ENCODE data around the gene PLEK2.

The PLEK2 gene

DNA sequence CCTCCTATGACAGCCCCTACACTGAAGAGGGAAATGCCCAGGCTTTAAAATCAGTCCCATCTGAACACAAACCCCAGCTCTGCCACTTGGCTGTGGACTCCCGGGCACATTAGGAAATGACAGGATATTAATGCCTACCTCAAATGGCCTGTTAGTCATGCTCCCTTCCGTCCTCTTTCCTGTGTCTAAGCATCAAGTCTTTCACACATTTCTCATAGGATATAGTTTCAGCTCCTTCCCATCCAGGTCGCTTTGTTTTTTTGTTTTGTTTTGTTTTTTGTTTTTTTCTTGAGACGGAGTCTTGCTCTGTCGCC is 16.1 kb downstream of the PLEK2 start:
- DNase-seq = no peak

DNA sequence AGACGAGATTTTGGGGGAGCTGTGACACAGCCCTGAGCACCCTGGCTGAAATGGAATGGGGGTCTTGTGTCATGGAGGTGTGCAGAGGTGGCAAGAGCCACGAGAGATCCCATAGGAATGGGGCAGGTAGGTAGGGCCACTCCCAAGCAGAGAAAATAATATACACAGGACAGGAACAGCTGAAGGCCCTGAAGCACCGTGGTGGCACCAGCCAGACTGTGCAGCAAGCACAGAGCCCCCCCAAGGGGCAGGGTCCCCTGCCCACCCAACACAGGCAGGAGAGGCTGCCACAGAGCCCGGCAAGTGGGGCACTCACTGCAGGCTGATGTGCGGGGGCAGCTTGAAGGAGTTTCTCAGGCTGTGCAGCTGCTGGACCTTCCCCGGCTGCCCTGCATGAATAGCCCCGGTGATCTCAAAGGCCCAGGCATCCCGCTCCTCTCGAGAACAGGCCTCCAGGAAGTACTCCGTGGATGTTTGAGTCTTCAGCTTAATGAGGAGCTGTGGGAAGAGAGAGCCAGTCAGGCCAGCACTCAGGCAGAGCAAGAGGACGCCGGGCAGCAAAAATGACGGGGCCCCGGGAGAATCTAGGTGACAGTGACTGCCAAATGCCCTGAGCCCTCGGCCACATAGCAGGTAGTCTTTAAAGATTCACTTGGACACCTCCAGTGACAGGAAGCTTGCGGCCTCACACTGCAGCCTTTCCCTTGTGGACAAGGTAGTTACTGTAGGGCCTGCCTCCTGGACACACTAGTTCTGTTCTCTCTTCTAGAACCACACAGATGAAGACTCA is 16.7 kb downstream of the PLEK2 start:
- no peak for DNase-seq

DNA sequence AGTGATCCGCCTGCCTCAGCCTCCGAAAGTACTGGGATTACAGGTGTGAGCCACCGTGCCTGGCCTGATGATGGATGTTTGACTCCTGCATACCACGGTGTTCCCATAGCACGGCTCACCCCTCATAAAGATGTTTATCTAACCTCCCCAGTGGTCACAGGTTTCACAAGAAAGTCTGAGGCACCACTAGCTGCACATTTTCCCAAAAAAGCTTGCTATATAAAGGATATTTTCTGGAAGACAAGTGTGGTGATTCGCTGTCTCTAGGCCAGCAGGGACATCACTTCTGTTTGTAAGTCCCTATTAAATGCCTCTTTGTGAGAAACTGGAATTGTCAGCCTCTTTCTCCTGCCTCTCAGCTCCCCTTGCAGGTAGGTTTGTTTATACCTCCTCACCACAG is 18.3 kb downstream of the PLEK2 start:
- DNase-seq = no peak

DNA sequence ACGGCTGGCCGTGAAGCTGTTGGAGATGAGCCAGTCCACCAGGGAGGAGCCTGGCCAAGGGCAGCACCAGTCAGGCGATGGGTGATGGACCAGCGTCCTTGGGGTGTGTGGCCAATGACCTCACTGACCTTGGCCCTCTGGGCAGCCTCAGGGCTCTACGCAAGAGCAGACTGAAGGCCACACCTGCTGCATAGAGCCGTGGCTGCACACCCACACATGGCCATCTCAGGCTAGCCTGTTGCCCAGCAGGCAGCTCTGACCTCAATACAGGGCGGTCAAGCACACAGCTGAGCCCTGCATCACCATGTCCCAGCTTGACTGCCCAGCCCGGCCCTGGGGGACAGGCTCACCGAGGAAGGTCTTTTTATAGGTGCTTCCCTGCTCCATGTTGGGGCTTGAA is 19.2 kb downstream of the PLEK2 start:
- DNase-seq = no peak

DNA sequence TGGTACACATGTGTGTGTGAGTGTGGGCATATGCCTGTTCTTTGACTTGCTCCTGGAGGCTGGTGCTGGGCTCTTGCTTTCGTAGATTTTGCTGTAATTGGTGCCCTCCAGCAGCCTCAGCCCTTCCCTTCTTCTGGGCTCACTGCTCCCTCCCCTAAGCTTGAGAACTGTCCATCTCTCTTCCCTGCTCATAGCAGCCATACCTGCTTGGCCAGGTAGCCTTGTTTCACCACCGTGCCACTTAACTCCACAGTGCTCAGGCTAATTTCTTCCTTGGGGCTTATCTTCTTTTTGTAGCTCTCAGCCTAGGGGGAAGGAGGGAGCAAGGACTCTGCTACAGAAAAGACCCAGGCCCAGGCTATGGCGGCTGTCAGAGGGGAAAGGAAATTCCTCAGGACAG is 19.8 kb downstream of the PLEK2 start:
- DNase-seq = no peak

DNA sequence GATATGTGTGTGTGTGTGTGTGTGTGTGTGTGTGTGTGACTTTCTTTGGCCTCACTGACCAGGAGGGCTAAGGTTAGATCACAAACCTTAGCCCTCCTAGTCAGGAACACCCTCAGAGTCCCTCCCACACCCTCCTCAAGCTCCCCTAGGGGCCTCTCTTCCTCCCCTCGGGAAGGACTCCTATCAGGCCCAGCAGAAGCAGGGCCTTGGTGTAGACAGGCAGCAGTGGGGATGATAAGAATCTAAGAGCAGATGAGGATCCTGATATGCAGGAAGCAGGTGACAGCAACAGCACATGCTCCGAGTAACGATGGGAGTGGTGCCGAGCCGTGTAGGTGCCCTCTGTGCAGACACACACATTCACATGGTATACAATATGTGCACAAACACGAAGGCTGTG is 20.7 kb downstream of the PLEK2 start:
- no peak for DNase-seq

DNA sequence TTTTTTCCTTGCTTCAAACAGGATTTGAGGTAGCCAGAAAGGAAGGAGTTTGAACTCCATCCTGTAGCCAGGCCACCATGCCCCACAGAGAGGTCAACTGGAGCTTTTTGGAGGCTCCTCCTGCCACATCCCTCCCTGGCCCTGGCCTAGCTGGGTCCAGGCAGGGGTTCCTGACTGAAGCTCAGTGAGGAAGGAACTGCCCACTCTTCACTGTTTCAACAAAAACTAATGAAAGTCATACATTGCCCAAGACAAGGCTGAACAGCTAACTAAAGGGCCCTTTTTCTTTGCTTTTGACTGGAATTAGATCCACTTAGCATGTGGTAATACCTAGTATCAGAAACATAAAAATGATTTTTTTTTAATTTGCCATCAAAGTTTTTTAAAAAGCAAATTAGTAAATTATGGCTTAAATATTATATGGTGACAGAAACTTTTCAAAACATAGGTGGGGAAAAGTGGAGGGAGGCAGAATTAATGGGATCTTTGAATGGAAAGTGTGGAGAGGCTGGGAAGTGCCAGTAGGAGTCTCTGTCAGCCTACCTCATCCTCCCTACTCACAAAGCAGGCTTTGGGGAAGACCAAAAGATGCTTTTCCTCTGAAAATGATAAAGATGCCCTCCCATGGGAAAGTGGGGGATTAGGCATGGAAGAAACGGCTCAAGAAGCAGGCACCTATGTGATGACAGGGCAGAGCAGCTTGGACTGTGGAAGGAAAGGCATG is 22.0 kb downstream of the PLEK2 start:
- DNase-seq = no peak

DNA sequence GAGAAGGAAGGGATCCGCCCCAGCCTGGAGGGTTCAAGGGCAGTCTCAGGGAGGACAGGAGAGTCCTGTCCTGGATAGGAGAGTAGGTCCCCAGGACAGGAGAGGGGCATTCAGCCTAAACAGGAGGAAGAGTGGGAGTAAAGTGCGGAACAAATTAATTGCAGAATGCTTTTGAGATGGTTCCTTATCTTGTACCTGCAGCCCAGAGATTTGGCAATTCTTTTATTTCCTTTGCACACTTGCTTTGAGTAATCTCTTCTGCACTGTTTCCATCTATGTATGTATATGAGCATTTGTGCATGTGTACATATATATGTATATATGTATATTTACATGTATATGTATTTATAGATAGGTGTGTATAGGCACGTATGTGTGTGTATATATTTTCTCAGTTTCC is 22.7 kb downstream of the PLEK2 start:
- DNase-seq = no peak

DNA sequence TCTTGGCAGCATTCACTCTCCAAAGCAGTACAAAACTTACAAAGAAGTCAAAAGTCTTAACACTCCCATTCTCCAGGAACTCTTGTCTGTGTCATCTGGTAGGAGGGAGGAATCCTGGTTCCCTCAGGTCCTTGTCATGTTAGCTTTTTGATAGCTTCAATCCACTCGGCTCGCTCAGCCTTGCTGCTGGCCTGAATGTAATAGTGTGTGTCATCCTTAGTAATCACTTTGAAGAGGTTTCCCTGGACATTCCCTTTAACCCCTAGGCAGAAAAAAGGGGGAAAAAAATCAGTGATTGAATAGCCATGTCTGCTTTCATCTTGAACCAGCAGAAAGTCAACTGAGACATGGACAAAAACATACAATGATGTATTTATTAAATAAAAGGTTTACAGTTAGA is 24.8 kb downstream of the PLEK2 start:
- DNase-seq = no peak

DNA sequence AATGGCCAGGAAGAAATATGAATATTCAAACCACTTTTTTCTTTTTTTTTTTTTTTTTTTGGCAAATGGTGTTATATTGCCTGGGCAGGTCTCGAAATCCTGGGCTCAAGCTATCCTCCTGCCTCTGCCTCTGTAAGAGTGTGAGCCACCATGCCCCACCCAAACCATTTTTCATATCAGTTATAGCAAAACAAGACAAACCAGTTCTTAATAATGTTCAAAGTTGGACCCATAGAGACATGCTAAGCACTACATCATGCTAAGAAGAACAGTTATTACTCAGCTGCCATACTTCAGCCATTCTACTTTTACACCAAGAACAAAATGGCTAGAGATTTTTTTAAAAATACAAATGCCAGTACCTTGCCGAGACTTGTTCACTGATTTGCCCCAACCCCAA is 26.3 kb downstream of the PLEK2 start:
- DNase-seq = no peak

DNA sequence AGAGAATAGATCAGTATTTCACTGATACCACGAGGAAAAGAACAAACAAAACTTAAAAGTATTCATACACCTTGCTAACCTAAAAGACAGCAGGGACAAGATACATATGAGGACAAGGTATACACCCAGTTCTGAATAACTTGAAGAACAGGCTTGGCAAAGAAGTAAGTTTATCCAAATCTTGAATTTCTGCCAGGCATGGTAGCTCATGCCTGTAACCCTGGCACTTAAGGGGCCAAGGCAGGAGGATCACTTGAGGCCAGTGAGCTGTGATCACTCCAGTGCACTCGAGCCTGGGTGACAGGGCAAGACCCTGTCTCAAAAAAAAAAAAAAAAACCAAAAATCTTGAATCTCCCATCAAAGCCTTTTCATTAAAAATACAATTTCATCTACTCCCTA is 26.8 kb downstream of the PLEK2 start:
- no peak for DNase-seq

DNA sequence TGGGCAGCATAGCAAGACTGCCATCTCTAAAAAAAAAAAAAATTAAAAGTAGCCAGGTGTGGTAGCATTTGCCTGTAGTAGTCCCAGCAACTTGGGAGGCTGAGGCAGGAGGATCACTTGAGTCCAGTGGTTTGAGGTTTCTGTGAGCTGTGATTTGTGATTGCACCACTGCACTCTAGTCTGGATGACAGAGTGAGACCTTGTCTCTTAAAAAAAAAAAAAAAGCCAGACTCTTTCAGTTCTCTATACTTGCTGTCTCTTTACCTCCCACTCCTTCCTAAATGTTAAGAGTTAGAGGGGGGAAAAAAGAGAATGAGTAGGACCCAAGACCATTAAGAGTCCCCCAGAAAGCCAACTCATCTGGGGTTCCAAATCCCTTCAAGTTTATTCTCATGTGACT is 34.0 kb downstream of the PLEK2 start:
- DNase-seq = no peak

DNA sequence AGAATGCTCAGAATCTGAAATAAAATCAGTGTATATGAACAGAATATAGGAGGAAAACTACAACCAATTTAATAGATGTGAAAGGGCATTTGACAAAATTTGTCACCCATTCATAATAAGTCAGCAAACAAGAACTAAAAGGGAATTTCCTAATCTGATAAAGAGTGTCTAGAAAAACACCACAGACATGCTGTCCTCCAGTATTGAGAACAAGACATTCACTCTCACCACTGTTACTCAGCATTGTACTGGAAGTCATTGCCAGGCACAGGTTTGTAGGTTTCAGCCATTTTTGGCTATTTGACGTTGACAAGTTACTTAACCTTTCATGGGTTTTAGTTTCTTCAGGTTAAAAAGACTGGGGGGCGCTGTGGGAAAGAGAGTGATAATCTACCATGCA is 38.6 kb downstream of the PLEK2 start:
- no peak for DNase-seq

DNA sequence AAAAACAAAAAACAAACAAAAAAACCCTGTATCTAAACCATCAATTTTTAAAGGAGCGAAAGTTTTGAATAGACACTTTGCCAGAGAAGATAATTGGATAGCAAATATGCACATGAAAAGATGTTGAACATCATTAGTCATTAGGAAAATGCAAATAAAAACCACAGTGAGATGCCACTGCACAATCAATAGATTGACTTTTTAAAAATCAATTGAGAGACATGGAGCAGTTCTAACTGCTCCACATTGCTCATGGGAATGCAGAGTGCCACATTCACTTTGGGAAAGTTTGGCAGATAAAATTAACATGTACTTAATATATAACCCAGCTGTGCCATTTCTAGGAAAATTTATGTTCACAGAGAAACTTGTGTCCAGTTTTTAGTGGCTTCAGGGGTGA is 39.1 kb downstream of the PLEK2 start:
- no peak for DNase-seq

DNA sequence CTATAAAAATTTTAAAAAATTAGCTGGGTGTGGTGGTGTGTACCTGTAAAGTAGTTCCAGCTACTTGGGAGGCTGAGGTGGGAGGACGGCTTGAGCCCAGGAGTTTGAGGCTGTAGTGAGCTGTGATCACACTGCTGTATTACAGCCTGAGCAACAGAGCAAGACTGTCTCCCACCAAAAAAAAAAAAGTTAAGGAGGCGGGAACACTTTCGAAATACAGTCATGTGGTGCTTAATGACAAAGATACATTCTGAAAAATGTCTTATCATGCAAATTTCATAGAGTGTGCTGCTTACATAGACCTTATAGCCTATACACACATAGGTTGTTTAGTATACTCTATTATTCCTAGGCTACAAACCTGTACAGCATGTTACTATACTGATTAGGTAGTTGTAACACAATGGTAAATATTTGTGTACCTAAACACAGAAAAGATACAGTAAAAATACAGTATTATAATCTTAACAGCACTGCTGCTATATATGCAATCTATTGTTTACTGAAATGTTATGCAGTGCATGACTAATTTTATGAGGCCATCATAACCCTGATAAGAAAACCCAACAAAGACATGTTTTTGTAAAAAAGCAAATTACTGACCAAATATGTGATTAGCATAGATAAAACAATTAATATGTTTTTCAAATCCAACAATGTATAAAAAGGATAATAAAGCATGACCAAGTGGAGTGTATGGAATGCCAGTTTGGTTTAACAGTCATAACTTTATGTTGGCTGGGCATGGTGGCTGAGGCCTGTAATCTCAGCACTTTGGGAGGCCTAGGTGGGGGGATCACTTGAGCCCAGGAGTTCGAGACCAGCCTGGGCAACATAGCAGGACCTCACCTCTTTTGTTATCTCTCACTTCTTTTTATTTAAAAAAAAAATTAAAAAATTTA is 40.5 kb downstream of the PLEK2 start:
- DNase-seq = no peak

DNA sequence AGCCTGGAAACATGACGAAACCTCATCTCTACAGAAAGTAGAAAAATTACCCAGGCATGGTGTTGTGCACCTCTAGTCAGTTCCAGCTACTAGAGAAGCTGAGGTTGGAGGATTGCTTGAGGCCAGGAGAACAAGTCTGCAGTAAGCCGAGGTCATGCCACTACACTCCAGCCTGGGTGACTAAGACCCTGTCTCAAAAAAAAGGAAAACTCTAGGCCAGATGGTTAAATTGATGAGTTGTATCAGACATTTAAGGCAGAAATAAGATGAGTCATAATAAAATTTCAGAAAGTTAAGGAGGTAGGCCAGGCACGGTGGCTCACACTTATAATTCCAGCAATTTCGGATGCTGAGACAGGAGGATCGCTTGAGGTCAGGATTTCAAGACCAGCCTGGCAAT is 41.1 kb downstream of the PLEK2 start:
- no peak for DNase-seq

DNA sequence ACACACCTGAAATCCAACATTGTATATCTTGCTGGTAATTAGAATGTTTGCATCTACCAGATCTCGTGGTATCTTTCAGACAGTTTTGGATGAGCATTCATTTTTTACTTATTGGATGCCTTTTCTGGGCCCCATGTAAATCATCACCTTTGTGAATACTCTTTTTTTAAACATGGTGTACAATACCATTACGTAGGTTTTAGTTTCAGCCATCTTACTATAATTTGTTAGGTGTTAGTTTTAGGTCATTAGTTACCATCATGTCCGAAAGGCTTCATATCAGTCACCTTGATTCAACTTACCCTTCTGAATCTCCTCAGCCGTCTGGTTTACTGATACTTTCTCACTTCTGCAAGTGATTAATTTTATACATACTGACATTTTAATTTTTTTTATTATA is 46.5 kb downstream of the PLEK2 start:
- no peak for DNase-seq

DNA sequence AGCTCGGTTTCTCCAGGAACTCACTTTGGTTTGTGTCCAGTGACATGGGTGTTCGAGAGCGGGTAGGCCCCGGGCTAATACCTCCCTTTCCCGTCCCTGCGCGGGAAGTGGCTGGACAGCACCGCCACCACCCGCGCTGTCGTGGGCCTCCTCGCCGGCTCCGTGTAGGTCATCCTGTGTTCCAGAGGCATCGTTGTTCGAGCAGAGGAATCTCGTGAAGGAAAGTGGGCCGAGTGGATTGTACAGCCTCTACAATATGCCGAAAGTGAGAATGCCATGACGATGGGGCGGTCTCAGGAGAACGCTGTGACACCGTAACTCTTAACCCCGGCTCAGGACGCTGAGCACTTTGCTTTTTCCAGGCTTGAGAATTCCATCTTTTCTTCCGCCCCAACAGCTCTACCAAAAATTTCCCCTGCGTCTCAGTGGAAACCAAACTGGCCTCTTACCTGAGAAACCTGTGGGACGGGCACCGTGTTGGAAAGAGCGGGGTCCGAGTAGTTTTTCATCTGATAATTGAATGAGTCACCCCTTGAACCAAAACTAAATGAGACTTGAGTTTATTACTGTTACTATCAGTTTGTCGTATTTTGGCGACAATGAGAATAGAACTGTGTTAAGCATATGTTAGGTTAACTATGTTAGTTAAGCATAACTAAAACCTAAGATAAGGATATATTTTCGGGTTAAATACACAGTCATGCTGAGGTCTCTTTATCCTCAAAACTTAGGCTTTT is 51.3 kb downstream of the PLEK2 start:
- no peak for DNase-seq

DNA sequence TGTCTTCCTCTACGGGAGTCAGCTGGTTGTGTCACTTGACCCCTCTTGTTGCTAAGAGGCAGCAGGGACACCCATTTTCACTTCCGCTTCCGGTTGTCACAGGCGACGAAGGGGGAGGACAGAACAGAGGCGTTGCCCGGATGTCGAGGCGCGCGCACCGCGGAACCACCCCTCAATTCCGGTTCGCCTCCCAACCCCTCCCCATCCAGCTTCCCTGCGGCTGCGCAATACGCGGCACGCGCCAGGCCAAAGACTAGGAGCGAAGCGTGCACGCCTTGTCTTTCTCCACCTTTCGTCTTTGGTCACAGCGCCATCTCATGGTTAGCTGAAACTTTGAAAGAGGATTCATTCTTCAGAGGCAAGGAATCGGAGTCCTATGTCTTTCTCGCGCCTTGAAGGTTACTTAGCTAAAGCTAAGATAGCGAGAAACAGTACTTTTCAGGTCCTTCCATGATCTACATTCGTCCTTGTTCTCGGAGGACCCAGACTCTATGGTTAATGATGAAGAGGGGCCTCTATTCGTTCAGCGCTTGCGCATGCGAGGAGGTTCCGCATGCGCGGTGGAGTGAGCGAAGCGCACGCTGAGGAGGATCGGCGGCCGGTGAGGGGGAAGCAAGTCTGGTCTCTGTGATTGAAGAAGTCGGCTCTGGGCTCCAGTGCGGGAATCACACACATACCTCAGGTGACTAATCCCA is 52.0 kb downstream of the PLEK2 start, which contains the start of the genes ATP6V1D and EIF2S1:
TSS of gene ATP6V1D (minus strand) at position 30 of the 695 bp plus-strand sequence. CDS start 106 bp downstream, outside the sequence.
TSS of gene EIF2S1 (plus strand) at position 554 of the 695 bp plus-strand sequence. CDS start 4,440 bp downstream, outside the sequence.
- DNase-seq = peak; percentile 91

DNA sequence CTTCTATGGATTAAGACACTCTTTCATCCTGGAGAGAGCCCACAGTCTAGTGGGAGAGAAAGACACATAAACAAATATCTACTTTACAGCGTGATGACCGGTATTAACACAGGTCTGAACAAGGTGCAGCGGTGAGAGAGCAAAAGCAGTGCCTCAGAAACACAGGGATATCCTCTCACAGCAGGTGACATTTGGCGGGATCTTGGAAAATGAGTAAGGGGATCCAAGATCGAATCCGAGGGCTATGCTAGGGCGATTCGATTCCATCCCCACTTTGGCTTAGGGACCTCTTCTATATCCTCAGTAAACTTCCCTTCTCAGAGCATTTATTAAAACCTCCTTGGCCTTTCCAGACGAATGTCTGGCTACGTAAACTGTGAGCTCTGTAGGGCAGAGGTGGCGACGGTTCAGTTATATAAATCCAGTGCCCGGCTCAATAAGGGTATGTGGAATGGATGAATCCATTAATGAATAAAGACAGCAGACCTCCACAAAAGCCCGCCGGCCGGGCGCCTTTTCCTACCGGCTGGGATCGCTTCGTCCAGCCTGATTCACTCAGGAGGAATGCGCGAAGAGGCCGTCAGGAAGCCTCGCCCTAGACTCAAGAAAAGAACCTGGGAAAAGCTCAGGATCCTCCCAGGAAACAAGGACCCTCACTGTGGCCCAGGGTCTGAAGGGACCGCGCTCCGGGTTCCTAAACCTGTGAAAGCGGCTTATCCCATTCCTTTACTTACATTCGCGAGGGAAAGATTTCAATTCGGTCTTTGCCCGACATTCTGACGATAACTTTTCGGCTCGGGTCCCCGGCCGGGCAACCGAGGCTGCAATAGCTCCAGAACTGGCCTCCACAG is 52.8 kb downstream of the PLEK2 start:
- DNase-seq = no peak

DNA sequence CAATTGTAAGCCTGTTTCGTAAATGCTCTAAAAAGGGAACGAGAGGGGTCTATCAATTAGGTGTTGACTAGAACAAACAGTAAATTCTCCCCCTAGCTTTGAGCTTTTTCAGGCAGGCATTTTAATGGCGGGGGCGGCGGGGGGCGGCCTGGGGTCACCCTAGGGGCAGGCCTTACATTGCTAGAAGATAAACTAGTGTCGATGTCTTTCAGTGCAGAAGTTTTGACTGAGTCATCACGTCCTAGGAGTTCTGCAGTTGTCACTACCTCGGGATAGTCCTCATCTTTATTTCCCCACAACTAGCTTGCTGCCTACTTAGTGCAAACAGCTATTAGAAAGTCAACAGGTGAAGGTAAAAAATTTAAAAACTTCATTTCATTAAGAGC is 54.0 kb downstream of the PLEK2 start:
- no peak for DNase-seq

Data from NCI-H748 treated with DMSO at 0.1 percent for 48 hours (cell line).